Neural progenitor cell (in vitro differentiated cells): ENCODE measurements around the gene DHRS7. TPM values are rescaled to one million over a fixed set of nuclear protein-coding genes. Genes with fewer than 3 reads are reported as not detected.

Experiments used
- DNase-seq: peaks from one replicate; pipeline ENCODE4 v3.0.0-alpha.2; 2016; ENCODE audit warnings: low spot score
- H2AFZ ChIP-seq: fragments of 200-600 bp; sonication (generic); replicated peaks from 2 replicates; pipeline ENCODE4 v1.6.1; 2016; ENCODE audit warnings: antibody characterized with exemption
- H3F3A ChIP-seq: fragments of 200-600 bp; sonication (generic); 2 replicates; pipeline ENCODE4 v1.6.1; 2016; ENCODE audit warnings: antibody characterized with exemption, low read depth
- H3K27ac ChIP-seq: fragments of 200-600 bp; sonication (generic); 2 replicates; pipeline ENCODE4 v1.5.1; 2016; ENCODE audit warnings: mild to moderate bottlenecking
- H3K27me3 ChIP-seq: fragments of 200-600 bp; sonication (generic); 2 replicates; pipeline ENCODE4 v1.6.1; 2016; ENCODE audit warnings: mild to moderate bottlenecking, moderate library complexity
- H3K36me3 ChIP-seq: fragments of 200-600 bp; sonication (generic); 2 replicates; pipeline ENCODE4 v1.5.1; 2016
- H3K4me1 ChIP-seq: fragments of 200-600 bp; sonication (generic); 2 replicates; pipeline ENCODE4 v1.6.1; 2016; ENCODE audit warnings: mixed run types
- H3K4me2 ChIP-seq: fragments of 200-600 bp; sonication (generic); 2 replicates; pipeline ENCODE4 v1.6.1; 2016
- H3K4me3 ChIP-seq: fragments of 200-600 bp; sonication (generic); 2 replicates; pipeline ENCODE4 v1.5.1; 2016
- H3K79me2 ChIP-seq: fragments of 200-600 bp; sonication (generic); 2 replicates; pipeline ENCODE4 v1.6.1; 2016; ENCODE audit warnings: low read depth
- H3K9ac ChIP-seq: fragments of 200-600 bp; sonication (generic); 2 replicates; pipeline ENCODE4 v1.6.1; 2016
- H3K9me3 ChIP-seq: fragments of 200-600 bp; sonication (generic); 2 replicates; pipeline ENCODE4 v1.5.1; 2016; ENCODE audit warnings: low read depth
- H4K20me1 ChIP-seq: fragments of 200-600 bp; sonication (generic); 2 replicates; pipeline ENCODE4 v1.6.1; 2016; ENCODE audit warnings: low read depth
- H3K27ac Mint-ChIP-seq: 3 replicates; pipeline ENCODE4 v1.8.0; 2021; ENCODE audit warnings: mixed read lengths
- H3K27me3 Mint-ChIP-seq: 2 replicates; pipeline ENCODE4 v1.8.0; 2022; ENCODE audit warnings: low read depth, mild to moderate bottlenecking, inconsistent platforms, moderate library complexity, mixed read lengths; ENCODE audit not compliant: insufficient read depth
- H3K36me3 Mint-ChIP-seq: 3 replicates; pipeline ENCODE4 v1.8.0; 2021; ENCODE audit warnings: mixed read lengths
- H3K4me1 Mint-ChIP-seq: 3 replicates; pipeline ENCODE4 v1.8.0; 2021; ENCODE audit warnings: mixed read lengths
- H3K4me3 Mint-ChIP-seq: 3 replicates; pipeline ENCODE4 v1.8.0; 2021; ENCODE audit warnings: mild to moderate bottlenecking, moderate library complexity, mixed read lengths
- H3K9me3 Mint-ChIP-seq: 3 replicates; pipeline ENCODE4 v1.8.0; 2020; ENCODE audit warnings: mixed read lengths
- EZH2 ChIP-seq: fragments of 200-600 bp; sonication (generic); IDR thresholded peaks from 2 replicates; pipeline ENCODE4 v1.6.1; 2017; ENCODE audit warnings: antibody characterized with exemption, mild to moderate bottlenecking, moderate library complexity
- EZH2phosphoT487 ChIP-seq: fragments of 200-600 bp; sonication (generic); IDR thresholded peaks from 2 replicates; pipeline ENCODE4 v1.6.1; 2017; ENCODE audit warnings: antibody characterized with exemption
- total RNA-seq: library from RNA; depleted of rRNA; stranded (reverse); fragments of >200 nt; gene quantifications from 2 replicates; pipeline ENCODE4 v1.2.3, GENCODE V29; 2015; ENCODE audit warnings: low replicate concordance
- TF ChIP-seq, protein P1 (sequence below): fragments of 200-600 bp; sonication (generic); IDR thresholded peaks from 2 replicates; pipeline ENCODE4 v1.5.1; 2017; ENCODE audit warnings: antibody characterized with exemption, mild to moderate bottlenecking

DHRS7 gene, protein sequence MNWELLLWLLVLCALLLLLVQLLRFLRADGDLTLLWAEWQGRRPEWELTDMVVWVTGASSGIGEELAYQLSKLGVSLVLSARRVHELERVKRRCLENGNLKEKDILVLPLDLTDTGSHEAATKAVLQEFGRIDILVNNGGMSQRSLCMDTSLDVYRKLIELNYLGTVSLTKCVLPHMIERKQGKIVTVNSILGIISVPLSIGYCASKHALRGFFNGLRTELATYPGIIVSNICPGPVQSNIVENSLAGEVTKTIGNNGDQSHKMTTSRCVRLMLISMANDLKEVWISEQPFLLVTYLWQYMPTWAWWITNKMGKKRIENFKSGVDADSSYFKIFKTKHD
- total RNA-seq: 32.2 and 47.8 TPM in 2 replicates

DNA sequence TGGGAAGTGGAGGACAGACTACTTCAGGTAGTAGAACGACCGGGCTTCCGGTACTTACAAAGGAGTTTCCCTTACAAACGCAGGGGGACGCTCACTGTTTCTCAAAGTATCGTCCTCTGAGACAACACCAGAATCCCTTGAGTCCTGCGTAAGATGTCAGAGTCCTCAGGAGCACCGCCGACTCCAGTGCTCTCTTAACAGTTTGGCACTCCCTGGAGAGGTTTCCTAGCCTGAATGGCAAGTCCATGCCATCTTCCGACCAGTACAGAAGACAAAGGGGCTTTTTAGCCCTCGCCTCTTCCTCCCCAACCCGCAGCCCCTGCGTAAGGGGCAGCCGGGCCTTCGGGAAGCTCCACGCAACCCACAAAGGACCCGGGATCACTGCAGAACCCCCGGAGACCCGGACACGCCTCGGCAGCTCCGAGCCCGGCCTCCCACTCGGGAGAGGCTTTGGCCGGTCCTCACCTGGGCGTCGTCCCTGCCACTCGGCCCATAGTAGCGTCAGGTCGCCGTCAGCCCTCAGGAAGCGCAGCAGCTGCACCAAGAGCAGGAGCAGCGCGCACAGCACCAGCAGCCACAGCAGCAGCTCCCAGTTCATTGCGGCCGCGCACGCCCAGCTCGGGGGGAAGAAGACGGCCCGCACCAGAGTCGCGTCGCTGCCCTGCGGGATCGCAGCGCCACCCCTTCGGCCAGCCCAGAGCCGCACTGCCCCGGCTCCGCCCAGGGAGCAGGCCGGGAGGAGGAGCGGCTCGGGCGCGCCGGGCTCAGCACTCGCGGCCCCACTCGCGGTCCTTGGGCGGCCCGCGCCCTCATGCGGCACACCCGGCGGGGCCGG lies at the start of gene DHRS7:
DHRS7 (minus strand) TSS at position 687 of the 835 bp plus-strand sequence; CDS start at position 598, 89 bp downstream.
- Histone ChIP-seq H3K79me2 (peaks cover 4% of the 10 kb centered on the region), H4K20me1 (no peaks in the 10 kb centered on the region), H3F3A (peaks cover 21% of the 10 kb centered on the region), H3K27ac (no peak within 1 kb of the TSS), H3K9me3 (no peaks in the 10 kb centered on the region), H3K27me3 (no peaks in the 10 kb centered on the region), H3K4me2 (peak within 1 kb of the TSS; percentile 94), H3K36me3 (no peaks in the 10 kb centered on the region), H3K4me3 (peak within 1 kb of the TSS; percentile 75), H3K9ac (peak within 1 kb of the TSS; percentile 46), H3K4me1 (peaks cover 16% of the 10 kb centered on the region), H2AFZ (peak within 1 kb of the TSS; percentile 99)
- peak; percentile 92 for DNase-seq
- Mint-ChIP-seq H3K36me3 (peaks cover 6% of the 10 kb centered on the region), H3K27ac (peak within 1 kb of the TSS; percentile 99), H3K4me3 (peak within 1 kb of the TSS; percentile 99), H3K9me3 (no peaks in the 10 kb centered on the region), H3K27me3 (peaks cover 2% of the 10 kb centered on the region), H3K4me1 (peaks cover 19% of the 10 kb centered on the region)
- TF ChIP-seq EZH2: no peak
- TF ChIP-seq EZH2phosphoT487: no peak
- TF ChIP-seq, protein P1, sequence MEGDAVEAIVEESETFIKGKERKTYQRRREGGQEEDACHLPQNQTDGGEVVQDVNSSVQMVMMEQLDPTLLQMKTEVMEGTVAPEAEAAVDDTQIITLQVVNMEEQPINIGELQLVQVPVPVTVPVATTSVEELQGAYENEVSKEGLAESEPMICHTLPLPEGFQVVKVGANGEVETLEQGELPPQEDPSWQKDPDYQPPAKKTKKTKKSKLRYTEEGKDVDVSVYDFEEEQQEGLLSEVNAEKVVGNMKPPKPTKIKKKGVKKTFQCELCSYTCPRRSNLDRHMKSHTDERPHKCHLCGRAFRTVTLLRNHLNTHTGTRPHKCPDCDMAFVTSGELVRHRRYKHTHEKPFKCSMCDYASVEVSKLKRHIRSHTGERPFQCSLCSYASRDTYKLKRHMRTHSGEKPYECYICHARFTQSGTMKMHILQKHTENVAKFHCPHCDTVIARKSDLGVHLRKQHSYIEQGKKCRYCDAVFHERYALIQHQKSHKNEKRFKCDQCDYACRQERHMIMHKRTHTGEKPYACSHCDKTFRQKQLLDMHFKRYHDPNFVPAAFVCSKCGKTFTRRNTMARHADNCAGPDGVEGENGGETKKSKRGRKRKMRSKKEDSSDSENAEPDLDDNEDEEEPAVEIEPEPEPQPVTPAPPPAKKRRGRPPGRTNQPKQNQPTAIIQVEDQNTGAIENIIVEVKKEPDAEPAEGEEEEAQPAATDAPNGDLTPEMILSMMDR: peak; percentile 49

DNA sequence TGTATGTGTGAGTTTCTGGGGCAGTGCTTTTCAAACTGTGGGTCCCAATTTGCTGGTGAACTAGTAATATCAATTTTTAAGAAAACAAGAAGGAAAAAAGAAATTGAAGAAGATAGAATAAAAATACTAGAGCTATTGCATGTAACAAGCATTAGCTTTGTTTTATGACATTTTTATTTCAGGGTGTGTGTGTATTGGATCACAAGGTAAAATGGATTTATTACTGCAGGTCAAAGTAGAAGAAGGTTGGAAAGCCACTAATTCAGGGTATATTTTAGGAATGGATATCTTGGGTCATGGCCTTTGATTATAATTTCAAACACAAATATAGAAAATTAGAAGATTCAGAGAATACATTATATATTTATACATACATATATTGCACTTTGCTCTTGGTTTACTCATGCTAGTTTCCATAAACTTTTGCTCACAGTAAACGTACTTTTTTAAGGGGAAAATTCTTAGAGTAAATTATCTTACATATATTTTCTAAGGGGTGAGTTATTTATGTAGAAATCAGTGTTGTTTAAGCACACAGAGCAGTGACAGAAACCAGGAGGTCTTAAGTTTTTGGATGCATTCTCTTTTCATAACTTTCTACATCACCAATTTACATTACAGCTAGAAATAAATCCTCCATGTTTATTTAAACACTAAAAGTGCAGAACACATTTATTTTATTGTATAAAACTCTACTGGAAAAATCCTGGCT lies 49.4 kb upstream of the DHRS7 start:
- H3K27me3 ChIP-seq: no peaks in the 10 kb centered on the region
- Mint-ChIP-seq H3K27me3 (peaks cover 3% of the 10 kb centered on the region), H3K36me3 (no peaks in the 10 kb centered on the region), H3K9me3 (no peaks in the 10 kb centered on the region), H3K27ac (no peak overlapping the region), H3K4me1 (peaks cover 30% of the 10 kb centered on the region), H3K4me3 (no peak overlapping the region)
- no peaks in the 10 kb centered on the region for H3K79me2 ChIP-seq
- H3K4me1 ChIP-seq: peaks cover 30% of the 10 kb centered on the region
- TF ChIP-seq EZH2phosphoT487 (no peak), EZH2 (no peak)
- TF ChIP-seq, protein P1: no peak
- H3K4me3 ChIP-seq: no peak overlapping the region
- H3F3A ChIP-seq: peaks cover 7% of the 10 kb centered on the region
- no peaks in the 10 kb centered on the region for H3K9me3 ChIP-seq
- no peaks in the 10 kb centered on the region for H3K36me3 ChIP-seq
- no peak overlapping the region for H3K27ac ChIP-seq
- peak overlapping the region; percentile 1 for H2AFZ ChIP-seq
- DNase-seq: no peak
- no peak overlapping the region for H3K4me2 ChIP-seq
- no peak overlapping the region for H3K9ac ChIP-seq
- no peaks in the 10 kb centered on the region for H4K20me1 ChIP-seq

DNA sequence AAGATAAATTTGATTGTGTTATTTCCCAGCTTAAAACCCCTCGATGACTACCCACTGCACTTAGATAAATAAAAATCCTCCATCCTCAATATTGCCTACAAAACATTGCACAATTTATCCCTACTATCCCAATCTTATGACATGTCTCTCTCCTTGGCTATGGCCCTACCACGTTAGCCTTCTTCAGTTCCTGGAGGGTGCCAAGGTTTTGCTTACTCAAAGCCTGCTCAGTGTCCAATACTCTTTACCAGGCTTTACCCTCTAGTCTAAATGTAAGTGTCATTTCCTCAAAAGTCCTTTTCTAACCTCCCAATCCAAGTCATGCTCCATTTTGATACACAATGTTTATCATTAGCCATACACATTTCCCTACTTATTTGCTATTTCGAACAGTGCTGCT lies 48.8 kb upstream of the DHRS7 start:
- Histone ChIP-seq H3K79me2 (no peaks in the 10 kb centered on the region), H3F3A (peaks cover 7% of the 10 kb centered on the region), H2AFZ (no peak overlapping the region), H3K9me3 (no peaks in the 10 kb centered on the region), H4K20me1 (no peaks in the 10 kb centered on the region), H3K4me2 (no peak overlapping the region), H3K27ac (no peak overlapping the region), H3K4me3 (no peak overlapping the region), H3K36me3 (no peaks in the 10 kb centered on the region), H3K9ac (no peak overlapping the region), H3K4me1 (peaks cover 30% of the 10 kb centered on the region), H3K27me3 (no peaks in the 10 kb centered on the region)
- Mint-ChIP-seq H3K27ac (no peak overlapping the region), H3K4me1 (peaks cover 30% of the 10 kb centered on the region), H3K4me3 (no peak overlapping the region), H3K9me3 (no peaks in the 10 kb centered on the region), H3K27me3 (peaks cover 3% of the 10 kb centered on the region), H3K36me3 (no peaks in the 10 kb centered on the region)
- no peak for TF ChIP-seq EZH2phosphoT487
- TF ChIP-seq EZH2: no peak
- TF ChIP-seq, protein P1: no peak
- DNase-seq: no peak
